Nephron (organoid): Measurements from ENCODE around the gene ABHD8.
A peak's percentile ranks its signal among the peaks of the same experiment; 100 is the strongest.

Experiments
- H3K27ac Mint-ChIP-seq, 3 experiments: 2 replicates each; pipeline ENCODE4 v1.8.0; 2020; ENCODE audit warnings: mixed read lengths in 3 of 3, mild to moderate bottlenecking in 2 of 3, moderate library complexity in 1 of 3
- H3K27me3 Mint-ChIP-seq: 2 replicates; pipeline ENCODE4 v1.8.0; 2021; ENCODE audit warnings: low read depth, mild to moderate bottlenecking, moderate library complexity, mixed read lengths
- H3K36me3 Mint-ChIP-seq: 2 replicates; pipeline ENCODE4 v1.8.0; 2020; ENCODE audit warnings: low read depth, mixed read lengths
- H3K4me1 Mint-ChIP-seq: 2 replicates; pipeline ENCODE4 v1.8.0; 2020; ENCODE audit warnings: mixed read lengths
- H3K4me3 Mint-ChIP-seq, 3 experiments: 2 replicates each; pipeline ENCODE4 v1.8.0; 2020; ENCODE audit warnings: mild to moderate bottlenecking in 3 of 3, mixed read lengths in 3 of 3, moderate library complexity in 2 of 3
- H3K9me3 Mint-ChIP-seq: 2 replicates; pipeline ENCODE4 v1.8.0; 2020; ENCODE audit warnings: mixed read lengths
- TF ChIP-seq, protein P1 (sequence below), 3 experiments: fragments of 200-600 bp; sonication (generic); IDR thresholded peaks; one replicate each; pipeline ENCODE4 v1.5.0; 2021; ENCODE audit warnings: antibody characterized with exemption in 3 of 3; ENCODE audit not compliant: unreplicated experiment in 3 of 3

The ABHD8 gene

DNA sequence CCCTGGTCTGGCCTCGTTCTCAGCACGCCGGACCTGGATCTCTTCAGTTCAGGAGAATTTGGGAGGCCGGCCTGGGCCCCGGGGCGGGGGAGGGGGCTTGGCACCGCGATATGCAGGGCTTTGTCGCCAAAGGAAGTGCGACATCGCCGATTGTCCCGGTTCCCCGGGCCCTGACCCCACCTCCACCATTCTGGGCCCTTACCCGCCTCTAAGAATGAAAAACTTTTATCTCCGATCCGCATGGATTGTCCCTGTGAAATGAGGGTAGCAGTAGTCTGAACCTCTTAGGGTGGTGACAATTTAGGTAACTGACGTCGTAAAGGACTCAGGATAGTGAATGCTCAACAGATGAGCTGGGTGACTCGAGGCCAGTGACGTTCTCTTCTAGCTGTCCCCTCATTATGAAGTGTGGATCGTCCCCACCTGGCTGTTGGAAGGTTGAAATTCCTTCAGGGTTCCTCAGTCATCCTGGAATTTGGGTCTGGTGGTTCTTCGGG is 6.8 kb upstream of the ABHD8 start:
- peak overlapping the region; percentile 95 to 97 (median 96) for H3K4me3 Mint-ChIP-seq
- peaks cover 36% of the 10 kb centered on the region for H3K4me1 Mint-ChIP-seq
- TF ChIP-seq, protein P1, sequence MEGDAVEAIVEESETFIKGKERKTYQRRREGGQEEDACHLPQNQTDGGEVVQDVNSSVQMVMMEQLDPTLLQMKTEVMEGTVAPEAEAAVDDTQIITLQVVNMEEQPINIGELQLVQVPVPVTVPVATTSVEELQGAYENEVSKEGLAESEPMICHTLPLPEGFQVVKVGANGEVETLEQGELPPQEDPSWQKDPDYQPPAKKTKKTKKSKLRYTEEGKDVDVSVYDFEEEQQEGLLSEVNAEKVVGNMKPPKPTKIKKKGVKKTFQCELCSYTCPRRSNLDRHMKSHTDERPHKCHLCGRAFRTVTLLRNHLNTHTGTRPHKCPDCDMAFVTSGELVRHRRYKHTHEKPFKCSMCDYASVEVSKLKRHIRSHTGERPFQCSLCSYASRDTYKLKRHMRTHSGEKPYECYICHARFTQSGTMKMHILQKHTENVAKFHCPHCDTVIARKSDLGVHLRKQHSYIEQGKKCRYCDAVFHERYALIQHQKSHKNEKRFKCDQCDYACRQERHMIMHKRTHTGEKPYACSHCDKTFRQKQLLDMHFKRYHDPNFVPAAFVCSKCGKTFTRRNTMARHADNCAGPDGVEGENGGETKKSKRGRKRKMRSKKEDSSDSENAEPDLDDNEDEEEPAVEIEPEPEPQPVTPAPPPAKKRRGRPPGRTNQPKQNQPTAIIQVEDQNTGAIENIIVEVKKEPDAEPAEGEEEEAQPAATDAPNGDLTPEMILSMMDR (IDR thresholded peaks at IDR 0.05; ENCODE audit: unreplicated experiment in 3 of 3) = no peak
- H3K27ac Mint-ChIP-seq = peak overlapping the region; percentile 37 to 84 (median 79)
- no peaks in the 10 kb centered on the region for H3K27me3 Mint-ChIP-seq
- H3K9me3 Mint-ChIP-seq = no peaks in the 10 kb centered on the region
- peaks cover 12% of the 10 kb centered on the region for H3K36me3 Mint-ChIP-seq

- H3K27ac Mint-ChIP-seq = peak within 1 kb of the TSS; percentile 84 to 87 (median 86)
- peaks cover 43% of the 10 kb centered on the region for H3K4me1 Mint-ChIP-seq
- no peaks in the 10 kb centered on the region for H3K27me3 Mint-ChIP-seq
- TF ChIP-seq, protein P1 (IDR thresholded peaks at IDR 0.05; ENCODE audit: unreplicated experiment in 3 of 3) = no peak
- peak within 1 kb of the TSS; percentile 95 to 97 (median 96) for H3K4me3 Mint-ChIP-seq
- H3K36me3 Mint-ChIP-seq = peaks cover 12% of the 10 kb centered on the region
- no peaks in the 10 kb centered on the region for H3K9me3 Mint-ChIP-seq
Observed at GRCh38 chr19:17309198-17309964, 6.2 kb upstream of the ABHD8 start, which contains the start of gene DDA1. TSS of gene DDA1 (plus strand) at chr19:17309563. CDS start at chr19:17309655, 92 bp downstream.

- TF ChIP-seq, protein P1 (IDR thresholded peaks at IDR 0.05; ENCODE audit: unreplicated experiment in 3 of 3) = no peak
- Mint-ChIP-seq H3K9me3 (no peaks in the 10 kb centered on the region), H3K36me3 (peaks cover 4% of the 10 kb centered on the region), H3K4me3 (peak overlapping the region; percentile 90 to 95 (median 94)), H3K27ac (peak overlapping the region in 2 of 3 experiments; percentile 11 to 18), H3K27me3 (no peaks in the 10 kb centered on the region), H3K4me1 (peaks cover 55% of the 10 kb centered on the region)
Observed at GRCh38 chr19:17307876-17308377, 4.7 kb upstream of the ABHD8 start.

GRCh38 chr19:17306285-17306714 is 3.1 kb upstream of the ABHD8 start:
- peak overlapping the region; percentile 86 to 87 (median 87) for H3K27ac Mint-ChIP-seq
- TF ChIP-seq, protein P1 (IDR thresholded peaks at IDR 0.05; ENCODE audit: unreplicated experiment in 3 of 3) = no peak
- H3K4me3 Mint-ChIP-seq = peak overlapping the region; percentile 90 to 95 (median 94)
- peaks cover 5% of the 10 kb centered on the region for H3K36me3 Mint-ChIP-seq
- H3K27me3 Mint-ChIP-seq = no peaks in the 10 kb centered on the region
- H3K4me1 Mint-ChIP-seq = peaks cover 61% of the 10 kb centered on the region
- no peaks in the 10 kb centered on the region for H3K9me3 Mint-ChIP-seq

- H3K27me3 Mint-ChIP-seq = no peaks in the 10 kb centered on the region
- H3K4me3 Mint-ChIP-seq = peak within 1 kb of the TSS; percentile 90 to 95 (median 94)
- peak within 1 kb of the TSS; percentile 86 to 93 (median 87) for H3K27ac Mint-ChIP-seq
- H3K36me3 Mint-ChIP-seq = peaks cover 5% of the 10 kb centered on the region
- TF ChIP-seq, protein P1 (IDR thresholded peaks at IDR 0.05; ENCODE audit: unreplicated experiment in 3 of 3) = peak; percentile 76 to 82 (median 81)
- no peaks in the 10 kb centered on the region for H3K9me3 Mint-ChIP-seq
- H3K4me1 Mint-ChIP-seq = peaks cover 59% of the 10 kb centered on the region
Observed at GRCh38 chr19:17305517-17306284, 2.5 kb upstream of the ABHD8 start, which contains the start of gene MRPL34. TSS of gene MRPL34 (plus strand) at chr19:17305872. CDS start at chr19:17305893, 21 bp downstream.
